ENCODE results near the gene RAD51B.

- TF ChIP-seq POLR2AphosphoS5 (IDR thresholded peaks at IDR 0.05; ENCODE audit: low read depth, low read length) (no peak), CTCF (IDR thresholded peaks at IDR 0.05) (no peak), REST (IDR thresholded peaks at IDR 0.05; ENCODE audit: insufficient read depth in 1 of 2, low read depth in 2 of 2, low read length in 1 of 2) (no peak), SIN3A (IDR thresholded peaks at IDR 0.05; ENCODE audit: borderline replicate concordance, insufficient read depth, low read depth, low read length) (no peak)
These were observed 122.6 kb downstream of the RAD51B start for GRCh38 chr14:67942080-67942710.
